GM19193 (cell line): ENCODE measurements around the gene TMEM170A.

Experiments used
- POLR2A ChIP-seq: IDR thresholded peaks from 4 replicates; pipeline ENCODE4 v1.6.1; 2011; ENCODE audit not compliant: insufficient read depth, insufficient read length; ENCODE audit errors: extremely low read depth

TMEM170A gene

GRCh38 chr16:75464122-75464918, at the start of gene TMEM170A:
TSS of gene TMEM170A (minus strand) at chr16:75464689. CDS start at chr16:75464600, 89 bp downstream.
- peak; percentile 97 for TF ChIP-seq POLR2A

GRCh38 chr16:75506574-75506973, 42.1 kb upstream of the TMEM170A start:
- no peak for TF ChIP-seq POLR2A

- no peak for TF ChIP-seq POLR2A
Measured at GRCh38 chr16:75506107-75506506, 41.6 kb upstream of the TMEM170A start.

- TF ChIP-seq POLR2A: no peak
Measured at GRCh38 chr16:75503801-75504200, 39.3 kb upstream of the TMEM170A start.

GRCh38 chr16:75502916-75503605, 38.6 kb upstream of the TMEM170A start:
- TF ChIP-seq POLR2A: no peak

- TF ChIP-seq POLR2A: no peak
Measured at GRCh38 chr16:75501359-75501758, 36.9 kb upstream of the TMEM170A start.

- TF ChIP-seq POLR2A: no peak
Measured at GRCh38 chr16:75497558-75497957, 33.1 kb upstream of the TMEM170A start.

GRCh38 chr16:75495076-75495674, 30.7 kb upstream of the TMEM170A start, which contains the start of gene CHST6:
TSS of gene CHST6 (minus strand) at chr16:75495441. CDS start at chr16:75479828, 15,613 bp downstream.
- peak; percentile 50 for TF ChIP-seq POLR2A

- TF ChIP-seq POLR2A: no peak
Measured at GRCh38 chr16:75494661-75495075, 30.2 kb upstream of the TMEM170A start.

GRCh38 chr16:75494184-75494583, 29.7 kb upstream of the TMEM170A start:
- no peak for TF ChIP-seq POLR2A

- no peak for TF ChIP-seq POLR2A
Measured at GRCh38 chr16:75491876-75492275, 27.4 kb upstream of the TMEM170A start.

GRCh38 chr16:75488322-75488721, 23.8 kb upstream of the TMEM170A start:
- TF ChIP-seq POLR2A: no peak

- no peak for TF ChIP-seq POLR2A
Measured at GRCh38 chr16:75486676-75487313, 22.3 kb upstream of the TMEM170A start.

- no peak for TF ChIP-seq POLR2A
Measured at GRCh38 chr16:75486014-75486675, 21.7 kb upstream of the TMEM170A start.
